GM23338 (cell line): ENCODE data around the gene SCRT2. TPM values are rescaled to one million over a fixed set of nuclear protein-coding genes. Genes with fewer than 3 reads are reported as not detected.

Experiments used
- ATAC-seq: fragments of 200-7000 bp; cut with Tn5 transposase; 3 replicates; pipeline ENCODE4 v1.9.1; 2020
- DNase-seq: peaks from one replicate; pipeline ENCODE4 v3.0.0-alpha.2; 2015; ENCODE audit warnings: low spot score
- H2AFZ ChIP-seq: fragments of 200-600 bp; sonication (generic); 2 replicates; pipeline ENCODE4 v1.8.0; 2016; ENCODE audit warnings: antibody characterized with exemption, mild to moderate bottlenecking, moderate library complexity
- H3F3A ChIP-seq: fragments of 200-600 bp; sonication (generic); replicated peaks from 2 replicates; pipeline ENCODE4 v1.8.0; 2017; ENCODE audit warnings: antibody characterized with exemption, mixed run types, low read depth
- H3K27ac ChIP-seq: fragments of 200-600 bp; sonication (generic); 2 replicates; pipeline ENCODE4 v1.6.1; 2016; ENCODE audit warnings: low read depth
- H3K27me3 ChIP-seq: fragments of 200-600 bp; sonication (generic); 2 replicates; pipeline ENCODE4 v1.8.0; 2016; ENCODE audit warnings: mild to moderate bottlenecking, mixed run types, moderate library complexity; ENCODE audit not compliant: insufficient read depth
- H3K36me3 ChIP-seq: fragments of 200-600 bp; sonication (generic); 2 replicates; pipeline ENCODE4 v1.8.0; 2016; ENCODE audit warnings: mild to moderate bottlenecking; ENCODE audit not compliant: insufficient read depth
- H3K4me1 ChIP-seq: fragments of 200-600 bp; sonication (generic); 2 replicates; pipeline ENCODE4 v1.8.0; 2016; ENCODE audit warnings: mild to moderate bottlenecking, moderate library complexity; ENCODE audit not compliant: insufficient read depth
- H3K4me2 ChIP-seq: fragments of 200-600 bp; sonication (generic); 2 replicates; pipeline ENCODE4 v1.7.1; 2017; ENCODE audit warnings: mixed run types
- H3K4me3 ChIP-seq: fragments of 200-600 bp; sonication (generic); 2 replicates; pipeline ENCODE4 v1.6.1; 2016; ENCODE audit warnings: mixed run types
- H3K79me2 ChIP-seq: fragments of 200-600 bp; sonication (generic); replicated peaks from 2 replicates; pipeline ENCODE4 v1.8.0; 2017; ENCODE audit warnings: mild to moderate bottlenecking; ENCODE audit not compliant: insufficient read depth
- H3K9me2 ChIP-seq: fragments of 200-600 bp; sonication (generic); 2 replicates; pipeline ENCODE4 v1.8.0; 2017; ENCODE audit not compliant: insufficient read depth
- H4K20me1 ChIP-seq: fragments of 200-600 bp; sonication (generic); replicated peaks from 2 replicates; pipeline ENCODE4 v1.8.0; 2017; ENCODE audit warnings: mild to moderate bottlenecking; ENCODE audit not compliant: insufficient read depth
- H3K27ac Mint-ChIP-seq: 2 replicates; pipeline ENCODE4 v1.8.0; 2020; ENCODE audit warnings: inconsistent platforms, mild to moderate bottlenecking, moderate library complexity, mixed read lengths
- H3K27me3 Mint-ChIP-seq: 3 replicates; pipeline ENCODE4 v1.8.0; 2022; ENCODE audit warnings: low read depth, mild to moderate bottlenecking, moderate library complexity, mixed read lengths, inconsistent platforms; ENCODE audit not compliant: insufficient read depth, poor library complexity
- H3K36me3 Mint-ChIP-seq: 3 replicates; pipeline ENCODE4 v1.8.0; 2021; ENCODE audit warnings: low read depth, mild to moderate bottlenecking, inconsistent platforms, moderate library complexity, mixed read lengths
- H3K4me1 Mint-ChIP-seq: 3 replicates; pipeline ENCODE4 v1.8.0; 2020; ENCODE audit warnings: mild to moderate bottlenecking, inconsistent platforms, mixed read lengths
- H3K4me3 Mint-ChIP-seq: 3 replicates; pipeline ENCODE4 v1.8.0; 2021; ENCODE audit warnings: moderate library complexity, mild to moderate bottlenecking, inconsistent platforms, mixed read lengths
- H3K9me3 Mint-ChIP-seq: 3 replicates; pipeline ENCODE4 v1.8.0; 2020; ENCODE audit warnings: moderate library complexity, mild to moderate bottlenecking, inconsistent platforms, mixed read lengths
- CREB1 ChIP-seq: fragments of 250-450 bp; sonication (Bioruptor Pico); IDR thresholded peaks from 2 replicates; pipeline ENCODE4 v1.5.0; 2020; ENCODE audit warnings: low read depth, mild to moderate bottlenecking, moderate library complexity
- CTCF ChIP-seq, 2 experiments: fragments of 200-600 bp in 1 of 2; sonication (generic) in 1 of 2; conservative IDR thresholded peaks; 2 replicates each; pipeline versions ENCODE4 v1.5.1 to v1.6.1; 2016 to 2017; ENCODE audit warnings: antibody characterized with exemption in 2 of 2, low read depth in 2 of 2, mild to moderate bottlenecking in 2 of 2, moderate library complexity in 1 of 2
- ETS1 ChIP-seq: IDR thresholded peaks from 2 replicates; pipeline ENCODE4 v1.6.1; 2016; ENCODE audit warnings: antibody characterized with exemption
- EZH2 ChIP-seq: fragments of 200-600 bp; sonication (generic); IDR thresholded peaks from one replicate; pipeline ENCODE4 v1.8.0; 2017; ENCODE audit warnings: antibody characterized with exemption, mild to moderate bottlenecking, low read depth; ENCODE audit not compliant: unreplicated experiment
- EZH2phosphoT487 ChIP-seq: fragments of 200-600 bp; sonication (generic); IDR thresholded peaks from one replicate; pipeline ENCODE4 v1.8.1; 2018; ENCODE audit warnings: antibody characterized with exemption; ENCODE audit not compliant: unreplicated experiment
- JUNB ChIP-seq: IDR thresholded peaks from one replicate; pipeline ENCODE4 v1.6.1; 2016; ENCODE audit warnings: antibody characterized with exemption; ENCODE audit not compliant: unreplicated experiment
- NANOG ChIP-seq: IDR thresholded peaks from 2 replicates; pipeline ENCODE4 v1.6.1; 2016; ENCODE audit warnings: antibody characterized with exemption, borderline replicate concordance
- POLR2AphosphoS5 ChIP-seq: IDR thresholded peaks from 2 replicates; pipeline ENCODE4 v1.6.1; 2016; ENCODE audit warnings: antibody characterized with exemption, low read depth
- REST ChIP-seq: IDR thresholded peaks from one replicate; pipeline ENCODE4 v1.6.1; 2018; ENCODE audit warnings: antibody characterized with exemption; ENCODE audit not compliant: unreplicated experiment
- STAT1 ChIP-seq: IDR thresholded peaks from one replicate; pipeline ENCODE4 v1.6.1; 2016; ENCODE audit warnings: antibody characterized with exemption; ENCODE audit not compliant: unreplicated experiment
- ZNF114 ChIP-seq: fragments of 250-450 bp; sonication (Bioruptor Pico); IDR thresholded peaks from 2 replicates; pipeline ENCODE4 v1.5.0; 2020; ENCODE audit warnings: mild to moderate bottlenecking, moderate library complexity
- ZNF331 ChIP-seq: fragments of 250-450 bp; sonication (Bioruptor Pico); IDR thresholded peaks from 2 replicates; pipeline ENCODE4 v1.5.0; 2020; ENCODE audit warnings: low read depth, mild to moderate bottlenecking, moderate library complexity
- ZNF462 ChIP-seq: fragments of 250-450 bp; sonication (Bioruptor Pico); IDR thresholded peaks from 2 replicates; pipeline ENCODE4 v1.5.0; 2020; ENCODE audit warnings: mild to moderate bottlenecking, moderate library complexity
- polyA plus RNA-seq: library from polyadenylated mRNA; unstranded; fragments of >200 nt; fragmentation: Nextera tagmentation; extraction: Ambion mirVana; gene quantifications from 2 replicates; pipeline ENCODE4 v1.2.1, GENCODE V29; 2016
- total RNA-seq: library from RNA; depleted of rRNA; stranded (reverse); fragments of >200 nt; shearing (Covaris generic); gene quantifications from 2 replicates; pipeline ENCODE4 v1.2.3, GENCODE V29; 2014

Gene SCRT2
- total and polyA plus RNA-seq, 2 experiments from 2014 or later, result 0.31 TPM; not detected in 1

GRCh38 chr20:622161-622560 lies 53.4 kb downstream of the SCRT2 start:
- H3K4me1 ChIP-seq, result 0 out of 2 replicates have a peak, but pooled peaks cover 3% of the 10 kb centered on the region
- Mint-ChIP-seq H3K36me3 (no peaks in the 10 kb centered on the region; the same call in 2 of the 3 replicates), H3K4me1 (peaks cover 15% of the 10 kb centered on the region), H3K4me3 (no peak overlapping the region), H3K27me3 (peaks cover 6% of the 10 kb centered on the region), H3K9me3 (peaks cover 8% of the 10 kb centered on the region; the same call in 2 of the 3 replicates), H3K27ac (no peak overlapping the region)
- no peaks in the 10 kb centered on the region for H3K27me3 ChIP-seq
- no peaks in the 10 kb centered on the region for H3F3A ChIP-seq
- no peak for DNase-seq
- H3K4me2 ChIP-seq, result no peak overlapping the region
- H3K4me3 ChIP-seq, result no peak overlapping the region
- no peaks in the 10 kb centered on the region for H3K9me2 ChIP-seq
- ATAC-seq, result no peak
- no peak overlapping the region for H2AFZ ChIP-seq
- no peak overlapping the region for H3K27ac ChIP-seq
- TF ChIP-seq CTCF (conservative IDR thresholded peaks at IDR 0.05; ENCODE audit: low read depth in 2 of 2) (no peak), ZNF114 (CRISPR knock-in tag) (no peak), ETS1 (no peak), STAT1 (no peak), CREB1 (no peak), NANOG (no peak), JUNB (no peak), REST (no peak), ZNF462 (CRISPR knock-in tag) (no peak), POLR2AphosphoS5 (no peak), EZH2 (no peak), EZH2phosphoT487 (no peak), ZNF331 (CRISPR knock-in tag) (no peak)
- no peaks in the 10 kb centered on the region for H3K36me3 ChIP-seq
- no peaks in the 10 kb centered on the region; the same call in 1 of the 2 replicates for H4K20me1 ChIP-seq
- H3K79me2 ChIP-seq, result no peaks in the 10 kb centered on the region
